GM12872 (cell line): ENCODE results near the gene CIART.

Experiments used
- TF ChIP-seq, protein P1 (sequence below): IDR thresholded peaks from 3 replicates; pipeline ENCODE4 v1.5.1; 2011; ENCODE audit warnings: low read depth, mild to moderate bottlenecking, low read length, moderate library complexity; ENCODE audit not compliant: insufficient read depth

CIART gene

DNA sequence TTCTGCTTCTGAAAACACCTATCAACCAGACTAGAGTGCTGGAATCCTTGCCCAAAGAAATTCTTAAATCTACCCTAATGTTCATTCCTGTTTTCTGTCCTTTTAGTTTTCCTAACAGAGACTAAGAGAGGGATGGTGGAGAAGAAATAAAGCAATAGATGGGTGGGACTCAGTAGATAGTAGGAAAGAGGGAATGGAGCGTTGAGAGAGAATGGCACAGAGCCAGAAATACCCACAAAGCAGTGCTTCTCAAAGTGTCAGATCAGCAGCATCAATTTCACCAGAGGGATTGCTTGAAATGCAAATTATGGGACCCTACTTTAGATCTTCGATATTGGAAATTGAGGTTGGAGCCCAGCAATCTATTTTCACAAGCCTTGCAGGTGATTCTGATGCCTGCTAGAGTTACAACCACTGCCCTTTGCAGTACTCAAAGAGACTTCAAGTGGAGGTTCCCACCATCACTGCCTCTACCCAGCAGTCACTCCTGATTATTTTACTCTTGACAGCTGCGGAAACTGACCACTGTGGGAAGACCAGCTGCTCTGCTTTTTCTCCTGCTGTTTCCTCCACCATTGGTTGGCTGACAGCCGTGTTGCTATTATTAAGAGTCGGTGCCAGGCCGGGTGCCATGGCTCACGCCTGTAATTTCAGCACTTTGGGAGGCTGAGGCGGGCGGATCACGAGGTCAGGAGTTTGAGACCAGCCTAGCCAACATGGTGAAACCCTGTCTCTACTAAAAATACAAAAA, 27.6 kb downstream of the CIART start:
- TF ChIP-seq, protein P1, sequence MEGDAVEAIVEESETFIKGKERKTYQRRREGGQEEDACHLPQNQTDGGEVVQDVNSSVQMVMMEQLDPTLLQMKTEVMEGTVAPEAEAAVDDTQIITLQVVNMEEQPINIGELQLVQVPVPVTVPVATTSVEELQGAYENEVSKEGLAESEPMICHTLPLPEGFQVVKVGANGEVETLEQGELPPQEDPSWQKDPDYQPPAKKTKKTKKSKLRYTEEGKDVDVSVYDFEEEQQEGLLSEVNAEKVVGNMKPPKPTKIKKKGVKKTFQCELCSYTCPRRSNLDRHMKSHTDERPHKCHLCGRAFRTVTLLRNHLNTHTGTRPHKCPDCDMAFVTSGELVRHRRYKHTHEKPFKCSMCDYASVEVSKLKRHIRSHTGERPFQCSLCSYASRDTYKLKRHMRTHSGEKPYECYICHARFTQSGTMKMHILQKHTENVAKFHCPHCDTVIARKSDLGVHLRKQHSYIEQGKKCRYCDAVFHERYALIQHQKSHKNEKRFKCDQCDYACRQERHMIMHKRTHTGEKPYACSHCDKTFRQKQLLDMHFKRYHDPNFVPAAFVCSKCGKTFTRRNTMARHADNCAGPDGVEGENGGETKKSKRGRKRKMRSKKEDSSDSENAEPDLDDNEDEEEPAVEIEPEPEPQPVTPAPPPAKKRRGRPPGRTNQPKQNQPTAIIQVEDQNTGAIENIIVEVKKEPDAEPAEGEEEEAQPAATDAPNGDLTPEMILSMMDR, result no peak

DNA sequence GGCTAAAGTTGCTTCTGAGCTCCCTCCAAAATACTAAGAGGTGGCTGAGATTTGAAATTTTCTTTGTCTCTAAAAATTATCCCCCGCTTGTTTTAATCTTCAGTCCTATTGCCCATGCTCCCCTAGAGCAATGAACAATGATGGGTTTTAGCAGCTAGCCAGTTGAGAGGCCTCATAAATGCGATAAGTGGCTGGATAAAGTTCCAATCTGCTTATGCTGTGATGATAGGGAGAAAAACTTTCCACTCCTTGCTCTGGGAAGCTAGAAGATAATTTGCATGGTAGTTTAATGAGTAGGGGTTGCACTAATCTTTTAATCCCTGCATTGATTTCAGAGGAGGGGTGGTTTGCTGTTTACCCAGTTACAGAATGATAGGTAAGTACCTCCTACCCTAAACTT, 29.4 kb downstream of the CIART start:
- TF ChIP-seq, protein P1, result no peak

DNA sequence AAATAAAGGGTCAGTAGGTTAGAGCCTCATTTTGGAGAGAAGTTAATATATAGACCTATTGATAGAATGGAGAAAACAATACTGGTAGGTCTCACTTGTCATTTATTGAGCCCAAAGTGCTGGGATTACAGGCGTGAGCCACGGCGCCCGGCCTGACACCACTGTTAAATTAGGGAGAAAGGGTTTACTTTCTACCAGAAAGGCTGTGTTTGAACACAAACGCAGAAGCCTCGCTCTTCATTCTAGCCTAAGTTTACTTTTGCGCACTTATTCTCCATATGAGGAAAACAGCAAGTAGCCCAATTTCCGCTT, 38.3 kb downstream of the CIART start:
- TF ChIP-seq, protein P1, result no peak

DNA sequence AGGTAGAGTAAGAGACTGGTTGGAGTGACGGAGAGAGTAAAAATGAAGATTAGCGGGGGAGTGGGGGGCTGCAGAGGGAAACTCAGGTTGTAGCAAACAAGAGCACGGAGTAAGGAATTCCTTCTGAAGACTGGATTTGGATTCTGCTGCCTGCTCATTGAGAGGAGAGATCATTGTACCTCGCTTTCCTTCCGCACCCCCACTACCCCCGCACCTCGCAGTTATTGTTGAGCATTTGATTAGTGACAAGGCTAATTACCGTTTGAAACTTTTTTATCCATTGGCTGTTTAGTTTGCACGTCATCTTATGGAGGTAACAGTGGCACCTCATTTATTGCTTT, 39.4 kb downstream of the CIART start:
- TF ChIP-seq, protein P1, result no peak

DNA sequence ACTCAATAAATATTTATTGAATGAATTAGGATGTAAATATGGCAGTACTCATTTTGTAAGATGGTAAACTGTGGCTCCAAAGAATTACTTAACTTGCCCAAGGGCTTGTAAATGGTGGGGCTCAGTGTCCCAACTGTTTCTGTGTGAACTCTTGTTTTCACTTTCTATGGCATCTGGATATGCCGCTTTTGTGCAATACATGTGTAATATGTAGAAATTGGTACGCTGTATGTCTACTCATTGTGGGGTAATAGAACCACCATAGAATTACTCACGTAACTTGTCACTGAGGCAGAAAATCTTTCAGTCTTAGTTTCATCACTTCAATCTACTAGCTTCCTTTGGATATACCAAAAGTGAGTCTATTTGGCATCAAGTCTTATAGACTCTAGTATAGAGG, 40.0 kb downstream of the CIART start:
- TF ChIP-seq, protein P1, result no peak

DNA sequence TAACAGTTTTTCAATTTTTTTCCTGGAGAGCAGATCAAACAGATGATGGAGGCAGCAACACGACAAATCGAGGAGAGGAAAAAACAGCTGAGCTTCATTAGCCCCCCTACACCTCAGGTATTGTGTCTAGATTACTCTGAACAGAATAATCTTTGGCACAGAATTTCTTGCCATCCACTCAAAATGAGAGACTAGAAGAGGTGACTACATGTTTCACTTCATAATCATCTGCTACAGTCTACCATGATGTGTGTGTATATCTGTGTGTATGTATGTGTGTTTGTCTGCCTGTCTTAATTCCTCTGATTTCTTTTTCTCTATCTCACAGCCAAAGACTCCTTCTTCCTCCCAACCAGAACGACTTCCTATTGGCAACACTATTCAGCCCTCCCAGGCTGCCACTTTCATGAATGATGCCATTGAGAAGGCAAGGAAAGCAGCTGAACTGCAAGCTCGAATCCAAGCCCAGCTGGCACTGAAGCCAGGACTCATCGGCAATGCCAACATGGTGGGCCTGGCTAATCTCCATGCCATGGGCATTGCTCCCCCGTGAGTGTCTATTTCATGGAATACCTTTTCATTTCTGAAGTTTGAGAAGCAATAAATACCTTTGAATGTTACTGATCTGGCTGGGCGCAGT, 50.4 kb downstream of the CIART start:
- TF ChIP-seq, protein P1, result no peak
